Small intestine (tissue), 7 donors: Measurements from ENCODE around the gene GALT. TPM values are rescaled to one million over a fixed set of nuclear protein-coding genes. Genes with fewer than 3 reads are reported as not detected.
A peak's percentile ranks its signal among the peaks of the same experiment; 100 is the strongest.

Experiments
- DNase-seq, 2 donors: peaks; one replicate each; pipeline versions ENCODE4 v3.0.0 to v3.0.0-alpha.2; 2013
- FAIRE-seq: peaks from 2 replicates; lab custom pipeline; 2012; peaks lifted over from hg19 to GRCh38; lab: Jason Lieb, UNC
- H3K27ac ChIP-seq, 3 donors: one replicate each; pipeline ENCODE4 v1.5.1; 2013; ENCODE audit warnings: low read length in 2 of 3, mild to moderate bottlenecking in 2 of 3, control low read depth in 1 of 3, inconsistent platforms in 1 of 3, low read depth in 1 of 3, moderate library complexity in 1 of 3
- H3K27me3 ChIP-seq, 3 donors: one replicate each; pipeline ENCODE4 v1.6.1; 2013; ENCODE audit warnings: low read length in 3 of 3, inconsistent platforms in 1 of 3; ENCODE audit not compliant: control insufficient read depth in 3 of 3, insufficient read depth in 3 of 3
- H3K36me3 ChIP-seq, 3 donors: one replicate each; pipeline ENCODE4 v1.6.1; 2013; ENCODE audit warnings: low read length in 3 of 3, inconsistent platforms in 1 of 3, low read depth in 1 of 3, mild to moderate bottlenecking in 1 of 3, moderate library complexity in 1 of 3; ENCODE audit not compliant: control insufficient read depth in 3 of 3, insufficient read depth in 2 of 3
- H3K4me1 ChIP-seq, 3 donors: one replicate each; pipeline ENCODE4 v1.6.1; 2013; ENCODE audit warnings: low read length in 2 of 3, inconsistent platforms in 1 of 3, low read depth in 1 of 3, mild to moderate bottlenecking in 1 of 3, moderate library complexity in 1 of 3; ENCODE audit not compliant: control insufficient read depth in 3 of 3, insufficient read depth in 2 of 3
- H3K4me3 ChIP-seq, 3 donors: one replicate each; pipeline ENCODE4 v1.5.1; 2013; ENCODE audit warnings: low read length in 3 of 3, control low read depth in 1 of 3, inconsistent platforms in 1 of 3, low read depth in 1 of 3, mild to moderate bottlenecking in 1 of 3, moderate library complexity in 1 of 3
- H3K9me3 ChIP-seq, 2 donors: one replicate each; pipeline ENCODE4 v1.6.1; 2013; ENCODE audit warnings: low read depth in 1 of 2, low read length in 1 of 2; ENCODE audit not compliant: control insufficient read depth in 2 of 2, insufficient read depth in 1 of 2
- WGBS, 3 donors: extraction: QIAGEN DNeasy Blood & Tissue Kit; methylation state at CpG; one replicate each; pipeline ENCODE4 v1.1.7; 2013; 5-methylcytosine and 5-hydroxymethylcytosine counted together
- polyA plus RNA-seq, 4 donors: library from polyadenylated mRNA; stranded (reverse) in 3 of 4; unstranded in 1 of 4; fragments of 200-250 nt in 3 of 4; fragments of 120-200 nt in 1 of 4; gene quantifications; one replicate each; pipeline versions ENCODE4 v1.2.1 to v1.2.3, GENCODE V29; 2013
- donor health status: healthy with polysubstance abuse.
- donor health status: control.
- donor health status: control.
- donor health status: Bipolar disorder and iron deficiency.
- donor health status: healthy.

Gene GALT
- polyA plus RNA-seq, 4 donors = 37.4 to 106 (median 65.2) TPM

DNA sequence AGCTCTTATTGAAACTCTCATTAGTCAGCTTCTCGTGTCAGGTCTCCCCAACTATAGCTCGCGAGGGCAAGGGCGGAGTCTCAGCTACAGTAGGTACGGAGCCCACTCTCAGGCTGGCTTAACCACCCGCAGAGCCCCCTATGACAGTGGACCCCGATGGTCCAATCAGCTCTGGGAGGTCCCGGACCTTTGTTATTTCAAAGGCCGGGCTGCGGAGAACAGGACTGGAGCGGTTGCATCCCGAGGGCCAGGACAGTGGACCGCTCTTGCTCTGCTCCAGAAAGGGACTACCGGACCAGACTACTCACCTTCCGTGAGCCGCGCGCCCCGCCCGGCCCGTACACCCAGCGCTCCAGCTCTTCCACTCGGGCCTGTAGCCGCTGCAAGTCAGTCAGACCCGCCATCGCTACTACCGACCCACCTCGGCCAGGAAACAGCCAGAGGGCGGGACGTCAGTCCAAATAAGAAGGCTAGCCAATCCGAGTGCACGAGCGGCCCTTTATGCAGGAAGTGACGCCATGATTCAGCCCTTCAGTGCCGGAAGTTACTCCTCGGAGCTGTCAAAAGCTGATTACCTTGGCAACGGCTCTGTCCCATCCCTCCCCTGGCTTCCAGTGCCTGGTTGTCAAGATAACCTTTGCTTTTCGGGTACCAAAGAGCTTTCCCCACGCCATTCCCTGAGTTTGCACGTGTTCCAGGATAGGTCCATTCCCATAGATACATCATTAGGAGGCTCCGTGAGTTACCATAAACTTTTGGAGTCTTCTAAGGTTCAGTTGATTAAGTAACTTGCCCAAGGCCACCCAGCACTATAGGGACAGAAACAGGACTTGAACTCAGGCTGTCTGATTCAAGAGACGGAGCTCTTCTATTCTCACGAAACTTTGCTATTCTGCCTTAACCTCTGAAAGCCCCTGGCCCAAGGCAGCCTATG is 26.1 kb upstream of the GALT start, which contains the start of gene DCTN3:
Gene DCTN3, minus strand, starts transcription at position 435 of the 934 bp plus-strand sequence. Its CDS starts 31 bp downstream, at position 404.
- Histone ChIP-seq H3K27ac (peak within 1 kb of the TSS in 2 of 3 donors; percentile 17 to 61), H3K4me1 (peaks cover 0 to 24% (median 4%) of the 10 kb centered on the region in 3 donors), H3K4me3 (peak within 1 kb of the TSS; percentile 69 to 100 (median 78)), H3K9me3 (peaks cover 0 to 2% of the 10 kb centered on the region in 2 donors), H3K36me3 (peaks cover 6 to 24% (median 17%) of the 10 kb centered on the region in 3 donors), H3K27me3 (peaks cover 0 to 46% (median 24%) of the 10 kb centered on the region in 3 donors)
- 3 to 5% (median 4%) methylated on average over 43 of the region's 43 CpGs for WGBS, 3 donors
- FAIRE-seq = no peak
- DNase-seq = peak; percentile 95 to 96

DNA sequence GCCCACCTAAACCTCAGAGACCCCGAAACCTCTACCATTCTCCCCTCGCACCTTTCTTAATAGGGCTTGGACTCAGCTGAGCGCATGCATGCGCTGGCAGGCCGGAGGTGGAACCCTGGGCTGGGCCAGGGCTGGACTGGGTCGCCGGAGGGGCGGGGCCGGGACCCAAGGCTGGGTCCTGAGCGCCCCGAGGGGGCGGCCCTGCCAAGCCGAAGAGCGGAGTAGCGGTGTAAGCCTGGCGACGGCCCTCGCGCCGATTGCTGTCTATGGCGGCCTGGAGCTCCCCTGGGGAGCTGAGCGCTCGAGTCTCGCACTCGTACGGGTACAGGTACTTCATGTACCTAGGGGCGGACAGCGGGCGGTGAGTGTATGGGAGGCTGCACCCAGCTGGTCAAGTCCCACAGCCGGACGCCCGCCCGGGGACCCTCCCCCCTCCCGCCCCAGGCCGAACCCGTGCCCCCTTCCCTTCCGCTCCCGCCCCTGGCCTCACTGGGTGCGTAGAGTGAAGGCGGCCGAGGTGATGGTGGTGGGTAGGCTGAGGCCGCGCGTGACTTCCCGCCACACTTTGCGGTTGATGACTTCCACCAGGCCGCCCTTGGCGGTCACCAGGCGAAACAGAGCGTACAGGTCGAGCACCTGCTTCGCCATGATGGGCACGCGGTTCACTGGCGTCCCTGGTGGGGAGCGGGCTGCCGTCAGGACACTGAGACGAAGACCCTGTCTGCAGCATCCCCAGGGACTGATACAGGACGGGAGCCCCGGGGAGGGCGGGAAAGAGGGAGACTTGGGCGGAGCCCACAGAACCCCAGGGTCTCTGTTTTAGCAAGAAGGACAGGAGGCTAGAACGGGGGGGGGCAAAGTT is 22.9 kb upstream of the GALT start:
- Histone ChIP-seq H3K27ac (no peak overlapping the region), H3K4me1 (peaks cover 0 to 30% (median 4%) of the 10 kb centered on the region in 3 donors), H3K27me3 (peaks cover 0 to 78% (median 46%) of the 10 kb centered on the region in 3 donors), H3K9me3 (peaks cover 0 to 2% of the 10 kb centered on the region in 2 donors), H3K36me3 (no peaks in the 10 kb centered on the region), H3K4me3 (no peak overlapping the region)
- FAIRE-seq (no peak), DNase-seq (peak in 1 of 2 donors; percentile 29)
- 7 to 18% (median 17%) methylated on average over 54 to 63 of the region's 63 CpGs for WGBS, 3 donors

DNA sequence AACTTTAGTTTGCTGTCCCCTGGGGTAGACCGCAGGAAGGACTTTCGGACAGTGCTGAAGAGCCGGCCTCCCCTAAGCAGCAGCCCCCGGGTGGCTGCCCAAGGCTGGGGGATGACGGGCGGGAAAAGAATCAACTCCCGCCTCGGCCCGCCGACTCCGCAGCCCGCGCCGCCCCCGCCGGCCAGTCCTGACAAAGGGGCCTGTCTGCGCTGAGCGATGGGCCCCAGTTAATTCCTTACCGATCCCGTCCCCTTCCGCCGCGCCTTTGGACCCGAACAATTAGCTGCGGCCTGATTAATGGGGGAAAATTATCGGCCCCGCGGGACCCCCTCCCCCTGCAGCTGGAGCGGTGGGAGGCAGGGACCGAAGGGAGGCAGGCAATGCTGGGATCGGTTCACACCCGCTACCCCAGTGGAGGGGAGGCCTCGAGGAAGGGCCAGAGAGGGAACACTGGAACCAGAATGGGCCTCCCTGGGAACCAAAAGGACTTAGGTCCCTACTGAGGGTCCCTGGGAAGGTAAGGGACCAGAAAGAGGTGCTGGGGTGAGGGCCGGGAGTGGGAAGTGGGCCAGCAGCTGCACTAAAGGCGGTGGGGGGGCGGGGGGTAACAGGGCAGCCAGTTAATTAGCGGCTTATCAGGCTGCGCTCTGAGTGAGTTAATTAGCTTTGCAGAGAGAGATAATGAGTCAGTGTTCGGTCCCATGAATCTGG is 21.8 kb upstream of the GALT start:
- FAIRE-seq (no peak), DNase-seq (no peak)
- H3K4me3 ChIP-seq = no peak overlapping the region
- peaks cover 0 to 26% (median 2%) of the 10 kb centered on the region in 3 donors for H3K4me1 ChIP-seq
- H3K9me3 ChIP-seq = peaks cover 0 to 2% of the 10 kb centered on the region in 2 donors
- H3K27me3 ChIP-seq = peaks cover 0 to 87% (median 51%) of the 10 kb centered on the region in 3 donors
- WGBS, 3 donors = 13 to 27% (median 16%) methylated on average over 39 of the region's 39 CpGs
- H3K27ac ChIP-seq = no peak overlapping the region
- no peaks in the 10 kb centered on the region for H3K36me3 ChIP-seq

DNA sequence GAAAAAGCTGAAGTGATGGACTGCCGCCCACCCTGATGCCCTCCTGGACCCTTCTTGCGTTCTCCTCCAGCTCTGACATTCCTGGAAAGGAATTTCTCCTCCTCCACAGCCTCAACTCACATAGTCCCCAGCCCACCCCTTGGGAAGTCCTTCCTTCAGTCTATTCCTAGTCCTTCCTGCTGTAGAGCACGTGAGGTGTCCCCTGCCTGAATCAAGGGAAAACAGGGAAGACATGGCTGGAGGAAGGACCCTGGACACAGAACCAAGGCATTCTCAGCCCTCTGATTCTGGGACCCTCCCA is 21.3 kb upstream of the GALT start:
- Histone ChIP-seq H3K27ac (no peak overlapping the region), H3K9me3 (peaks cover 0 to 2% of the 10 kb centered on the region in 2 donors), H3K36me3 (no peaks in the 10 kb centered on the region), H3K27me3 (peaks cover 0 to 92% (median 51%) of the 10 kb centered on the region in 3 donors), H3K4me1 (peaks cover 0 to 25% (median 2%) of the 10 kb centered on the region in 3 donors), H3K4me3 (no peak overlapping the region)
- WGBS, 3 donors = 40 to 59% (median 53%) methylated on average over 3 of the region's 3 CpGs
- DNase-seq = no peak
- no peak for FAIRE-seq

DNA sequence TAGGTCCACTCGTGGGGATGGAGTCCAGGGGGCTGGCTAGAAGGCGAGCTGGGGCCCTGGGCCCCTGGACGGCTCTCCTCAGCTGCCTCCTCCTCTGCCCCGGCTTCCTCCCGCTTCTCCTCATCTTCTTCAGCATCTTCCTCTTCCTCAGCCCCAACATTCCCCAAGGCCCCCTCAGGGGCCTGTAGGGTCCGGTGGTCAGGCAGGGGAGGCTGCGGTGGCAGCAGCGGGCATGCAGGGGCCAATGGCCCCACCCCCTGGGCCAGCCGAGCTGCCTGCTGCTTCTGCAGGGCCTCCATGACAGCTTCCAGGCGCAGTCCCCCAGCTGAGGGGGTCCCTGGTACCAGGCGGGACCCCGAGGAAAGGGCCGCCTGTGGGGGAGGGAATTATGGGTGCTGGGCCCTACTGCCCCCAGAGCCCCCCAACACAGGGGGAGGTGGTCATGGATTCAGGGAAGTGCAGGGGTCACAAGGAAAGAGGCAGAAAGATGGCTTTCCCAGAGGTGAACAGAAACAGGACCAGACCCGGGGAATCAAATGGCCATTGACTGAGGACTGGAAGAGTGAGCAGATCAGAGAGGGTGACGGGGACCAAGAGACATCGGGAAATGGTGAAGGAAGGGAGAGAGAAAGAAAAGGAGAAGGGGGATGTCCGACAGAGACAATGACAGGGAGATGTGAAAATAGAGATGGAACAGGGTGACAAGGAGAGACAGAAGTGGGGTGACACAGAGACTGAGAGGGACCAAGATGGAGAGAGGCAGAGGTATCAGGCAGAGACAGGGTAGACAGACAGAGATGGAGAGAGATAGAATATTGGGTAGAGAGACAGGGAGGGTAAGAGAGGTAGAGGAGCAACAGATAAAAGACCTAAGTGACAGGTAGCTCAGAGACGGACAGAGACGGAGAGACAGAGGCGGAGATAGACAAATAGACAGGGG is 18.5 kb upstream of the GALT start:
- DNase-seq (no peak), FAIRE-seq (no peak)
- Histone ChIP-seq H3K9me3 (no peaks in the 10 kb centered on the region), H3K36me3 (no peaks in the 10 kb centered on the region), H3K27ac (no peak overlapping the region), H3K4me3 (peak overlapping the region in 1 of 3 donors; percentile 49), H3K4me1 (peaks cover 0 to 24% (median 2%) of the 10 kb centered on the region in 3 donors), H3K27me3 (peaks cover 0 to 79% (median 44%) of the 10 kb centered on the region in 3 donors)
- 33 to 39% (median 38%) methylated on average over 20 of the region's 20 CpGs for WGBS, 3 donors

- Histone ChIP-seq H3K27me3 (peaks cover 0 to 70% (median 39%) of the 10 kb centered on the region in 3 donors), H3K4me3 (peak within 1 kb of the TSS in 2 of 3 donors; percentile 10 to 49), H3K36me3 (no peaks in the 10 kb centered on the region), H3K27ac (no peak within 1 kb of the TSS), H3K4me1 (peaks cover 0 to 21% (median 2%) of the 10 kb centered on the region in 3 donors), H3K9me3 (no peaks in the 10 kb centered on the region)
- 1 to 3% (median 2%) methylated on average over 34 to 69 of the region's 69 CpGs for WGBS, 3 donors
- DNase-seq (peak; percentile 56 to 72), FAIRE-seq (no peak)
Measured at GRCh38 chr9:34628656-34629490, 17.6 kb upstream of the GALT start, which contains the start of gene ARID3C. ARID3C (minus strand) TSS chr9:34629066; CDS start chr9:34628014, 1,052 bp downstream.
